HFFc6 (cell line): Measurements from ENCODE around the gene TOR2A. TPM values are rescaled to one million over a fixed set of nuclear protein-coding genes. Genes with fewer than 3 reads are reported as not detected.

Experiments
- DNase-seq: peaks from one replicate; pipeline ENCODE4 v3.0.0-alpha.2; 2018
- H3K27ac Mint-ChIP-seq: 2 replicates; pipeline ENCODE4 v1.8.0; 2020; ENCODE audit warnings: mild to moderate bottlenecking, mixed read lengths
- H3K27me3 Mint-ChIP-seq: 2 replicates; pipeline ENCODE4 v1.8.0; 2021; ENCODE audit warnings: mild to moderate bottlenecking, moderate library complexity, mixed read lengths; ENCODE audit not compliant: insufficient read depth
- H3K36me3 Mint-ChIP-seq: 2 replicates; pipeline ENCODE4 v1.8.0; 2021; ENCODE audit warnings: low read depth, mixed read lengths
- H3K4me1 Mint-ChIP-seq: 2 replicates; pipeline ENCODE4 v1.8.0; 2020; ENCODE audit warnings: low read depth, mixed read lengths
- H3K4me3 Mint-ChIP-seq: 2 replicates; pipeline ENCODE4 v1.8.0; 2020; ENCODE audit warnings: mild to moderate bottlenecking, moderate library complexity, mixed read lengths
- H3K9me3 Mint-ChIP-seq: 2 replicates; pipeline ENCODE4 v1.8.0; 2020; ENCODE audit warnings: mild to moderate bottlenecking, mixed read lengths
- CTCF ChIP-seq: fragments of 200-600 bp; sonication (generic); IDR thresholded peaks from 2 replicates; pipeline ENCODE4 v1.5.0; 2021; ENCODE audit warnings: antibody characterized with exemption, mild to moderate bottlenecking
- total RNA-seq, 6 experiments: library from RNA; stranded (reverse); fragmentation: NEBNext Ultra II Directional; extraction: Animal tissue kit (Norgen Biotek cat#: 25700); gene quantifications; 2 replicates in 1 of 6; 3 replicates in 5 of 6; pipeline ENCODE4 v1.2.3, GENCODE V29; 2021

TOR2A gene
- total RNA-seq, 6 experiments from 2014 or later: 6.6 to 8.3 (median 8.1) TPM

DNA sequence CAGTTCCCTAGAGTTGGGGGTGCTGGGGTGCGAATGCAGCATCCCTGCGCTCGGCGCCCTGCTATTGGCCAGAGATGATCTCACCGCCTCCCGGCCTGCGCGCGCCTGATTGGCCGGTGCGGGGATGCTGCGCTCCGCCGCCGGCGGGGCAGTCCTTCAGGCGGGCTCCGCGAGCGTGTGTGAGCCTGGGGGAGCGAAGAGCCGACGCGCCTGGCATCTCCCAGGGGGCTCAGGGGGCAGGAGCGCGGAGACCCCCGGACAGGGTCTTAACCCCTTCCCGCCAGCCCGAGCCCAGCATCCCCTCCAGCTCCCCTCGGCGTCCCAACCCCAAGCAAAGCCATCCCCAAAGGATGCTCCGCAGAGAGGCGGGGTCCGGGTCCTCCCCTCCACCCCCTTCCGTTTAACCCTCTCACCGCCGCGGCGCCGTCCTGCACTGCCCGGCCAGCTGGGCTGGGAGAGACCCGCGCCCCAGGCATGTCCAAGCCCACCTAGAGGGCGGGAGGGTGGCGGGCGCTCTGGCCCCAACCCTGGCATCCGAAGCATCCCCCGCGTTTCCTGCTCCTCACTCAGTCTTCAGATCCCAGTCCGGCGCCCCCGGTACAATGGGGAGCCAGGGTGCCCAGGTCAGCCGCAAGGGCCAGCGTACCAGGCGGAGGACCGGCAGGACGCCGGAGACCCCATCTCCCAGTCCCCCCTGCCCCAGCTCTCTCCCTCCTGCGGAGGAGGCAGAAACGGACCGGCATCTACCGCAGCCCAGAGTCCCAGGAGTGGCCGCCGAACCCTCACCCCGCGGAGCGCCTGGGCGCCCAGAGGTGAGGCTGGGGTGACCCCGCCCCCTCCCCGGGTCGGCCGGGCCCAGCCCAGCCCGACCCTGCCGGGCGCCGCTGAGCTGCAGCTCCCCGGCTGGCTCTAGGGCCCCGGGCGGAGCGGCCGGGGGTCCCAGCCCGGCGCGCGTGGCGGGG lies 19.3 kb upstream of the TOR2A start:
- no peak for DNase-seq
- Mint-ChIP-seq H3K27me3 (peaks cover 47% of the 10 kb centered on the region), H3K9me3 (no peaks in the 10 kb centered on the region), H3K4me1 (no peaks in the 10 kb centered on the region), H3K36me3 (no peaks in the 10 kb centered on the region), H3K27ac (no peak overlapping the region), H3K4me3 (no peak overlapping the region)
- TF ChIP-seq CTCF: no peak

- no peak for TF ChIP-seq CTCF
- Mint-ChIP-seq H3K4me3 (no peak overlapping the region), H3K27ac (no peak overlapping the region), H3K4me1 (no peaks in the 10 kb centered on the region), H3K9me3 (no peaks in the 10 kb centered on the region), H3K36me3 (no peaks in the 10 kb centered on the region), H3K27me3 (peaks cover 49% of the 10 kb centered on the region)
- no peak for DNase-seq
Measured at GRCh38 chr9:127753622-127754021, 18.5 kb upstream of the TOR2A start.

DNA sequence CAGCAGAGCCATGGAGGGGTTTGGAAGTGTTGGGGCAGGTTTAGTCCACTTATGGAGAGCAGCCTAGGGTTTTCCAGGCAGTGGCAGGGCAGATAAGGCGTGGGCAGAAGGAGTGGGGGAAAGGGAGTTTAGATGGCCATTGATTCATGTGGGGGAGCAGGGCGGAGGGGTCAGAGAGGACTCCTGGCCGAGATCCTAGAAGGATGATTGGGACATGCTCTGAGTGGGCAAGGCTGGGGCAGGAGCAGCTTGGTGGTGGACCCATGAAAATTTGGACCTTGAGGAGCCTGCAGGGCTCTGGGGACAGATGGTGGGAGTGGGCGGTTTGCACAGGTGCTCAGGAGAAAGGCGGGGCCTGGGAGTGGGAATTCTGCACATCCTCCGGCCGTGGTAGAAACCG lies 18.1 kb upstream of the TOR2A start:
- TF ChIP-seq CTCF: no peak
- Mint-ChIP-seq H3K4me1 (no peaks in the 10 kb centered on the region), H3K27ac (no peak overlapping the region), H3K4me3 (no peak overlapping the region), H3K27me3 (peaks cover 46% of the 10 kb centered on the region), H3K9me3 (no peaks in the 10 kb centered on the region), H3K36me3 (no peaks in the 10 kb centered on the region)
- DNase-seq: no peak

GRCh38 chr9:127751269-127752054 lies 16.4 kb upstream of the TOR2A start:
- Mint-ChIP-seq H3K36me3 (no peaks in the 10 kb centered on the region), H3K4me1 (no peaks in the 10 kb centered on the region), H3K27ac (no peak overlapping the region), H3K9me3 (no peaks in the 10 kb centered on the region), H3K27me3 (peaks cover 55% of the 10 kb centered on the region), H3K4me3 (no peak overlapping the region)
- no peak for DNase-seq
- TF ChIP-seq CTCF: no peak

- DNase-seq: no peak
- TF ChIP-seq CTCF: no peak
- Mint-ChIP-seq H3K9me3 (no peaks in the 10 kb centered on the region), H3K4me3 (no peak overlapping the region), H3K4me1 (no peaks in the 10 kb centered on the region), H3K27ac (no peak overlapping the region), H3K27me3 (peaks cover 54% of the 10 kb centered on the region), H3K36me3 (no peaks in the 10 kb centered on the region)
Measured at GRCh38 chr9:127749090-127749787, 14.1 kb upstream of the TOR2A start.
